HG03280 (cell line): ENCODE results near the gene NDUFV1.
"Not testable (repeated sequence)": the region's sequence is repeated elsewhere in the genome, so short reads cannot be mapped to it uniquely, and the experiment has no call there.

Source experiments
- ATAC-seq: cut with Tn5 transposase; IDR thresholded peaks from one replicate; pipeline ENCODE4 v1.9.1; 2021; ENCODE audit warnings: mild to moderate bottlenecking, moderate library complexity; ENCODE audit not compliant: unreplicated experiment

NDUFV1 gene

GRCh38 chr11:67611165-67611564 is 4.4 kb downstream of the NDUFV1 start:
- no peak for ATAC-seq

GRCh38 chr11:67611704-67612587 is 5.2 kb downstream of the NDUFV1 start:
- ATAC-seq: no peak

DNA sequence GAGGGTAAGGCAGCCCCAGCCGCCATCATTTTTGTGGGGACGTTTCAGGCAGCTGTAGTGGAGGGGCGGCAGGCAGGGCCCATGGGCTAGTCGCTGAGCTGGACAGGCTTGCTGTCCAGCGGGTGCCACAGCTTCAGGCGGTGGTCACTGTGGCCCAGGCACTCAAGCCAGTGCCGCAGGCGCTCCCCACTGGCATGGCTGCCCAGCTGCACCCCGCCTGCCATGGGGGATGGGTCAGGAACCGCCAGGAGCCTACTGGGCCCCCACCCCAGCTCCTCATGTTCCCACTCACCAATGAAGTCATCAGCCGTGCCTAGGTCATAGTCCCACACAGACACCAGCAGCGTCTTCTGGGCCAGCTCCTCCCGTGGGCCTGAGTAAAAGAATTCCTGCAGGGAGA is 6.0 kb downstream of the NDUFV1 start:
- no peak for ATAC-seq

- ATAC-seq: no peak
These were observed 6.7 kb downstream of the NDUFV1 start for GRCh38 chr11:67613313-67613959.

DNA sequence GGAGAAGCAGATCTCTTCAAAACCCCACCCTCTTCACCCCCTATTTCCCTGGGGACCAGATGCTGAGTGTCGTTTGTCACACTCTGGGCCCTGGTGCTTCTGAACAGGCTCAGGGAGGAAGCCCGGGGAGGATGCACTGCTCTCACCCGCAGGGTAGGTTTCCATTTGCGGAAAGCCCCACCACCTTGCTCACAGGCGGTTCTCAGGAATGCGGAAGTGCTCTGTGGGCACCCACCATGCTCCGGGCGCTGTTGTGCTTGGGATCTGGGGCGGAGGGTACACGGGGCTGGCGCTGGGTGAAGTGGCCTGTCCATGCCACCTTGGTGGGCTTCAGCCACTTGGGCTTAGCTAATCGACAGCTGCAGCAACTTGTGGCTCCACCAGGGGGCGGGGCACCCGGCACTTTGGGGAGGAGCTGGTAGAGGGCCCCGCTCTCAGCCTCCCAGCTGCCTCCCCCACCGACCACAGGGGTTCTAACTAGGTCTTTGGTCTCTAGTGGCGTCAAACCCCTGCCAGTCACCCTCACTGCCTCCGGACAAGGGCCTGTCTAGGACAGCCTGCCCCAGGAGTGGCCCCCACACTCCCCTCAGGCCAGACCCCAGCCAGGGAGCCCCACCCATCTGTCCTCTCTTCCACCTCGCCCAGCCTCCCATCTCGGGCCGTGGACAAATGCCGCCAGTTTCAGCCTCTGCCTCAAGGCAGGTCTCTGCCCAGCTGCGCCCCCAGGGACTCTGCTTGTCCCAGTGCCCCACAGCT is 7.4 kb downstream of the NDUFV1 start:
- peak; percentile 65 for ATAC-seq

- no peak for ATAC-seq
These were observed 8.3 kb downstream of the NDUFV1 start for GRCh38 chr11:67614730-67615714.

DNA sequence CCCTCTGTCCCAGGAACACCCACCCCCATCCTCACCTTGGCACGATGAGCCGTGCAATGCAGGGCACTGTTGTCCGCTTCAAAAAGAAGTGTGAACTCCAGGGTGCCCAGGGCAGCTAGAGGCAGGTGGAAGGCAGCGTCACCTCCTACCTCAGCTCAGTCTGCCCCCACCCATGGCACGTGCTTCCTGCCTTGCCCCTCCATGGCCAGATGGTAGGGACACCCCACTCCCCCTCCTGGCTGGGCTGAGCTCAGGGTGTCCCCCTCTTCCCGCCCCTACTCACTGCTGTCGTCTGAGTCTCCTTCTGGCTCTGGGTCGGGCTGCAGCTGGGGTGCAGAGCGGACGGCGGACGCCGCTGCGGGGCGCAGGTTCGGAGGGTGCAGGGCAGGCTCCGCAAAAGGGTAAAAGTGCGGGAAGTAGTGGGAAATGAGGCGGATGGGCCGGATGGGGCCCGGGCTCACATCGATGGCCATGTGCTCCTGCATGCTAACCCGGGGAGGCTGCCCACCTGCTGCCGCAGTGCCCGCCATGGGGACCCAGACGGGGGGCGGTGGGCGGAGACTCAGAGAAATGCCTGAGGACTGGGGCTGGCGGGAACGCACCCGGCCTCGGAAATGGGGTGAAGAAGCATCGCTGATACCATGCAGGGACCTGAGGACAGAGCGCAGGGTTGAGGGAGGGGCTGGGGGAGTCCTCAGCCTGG is 9.1 kb downstream of the NDUFV1 start:
- ATAC-seq: no peak

DNA sequence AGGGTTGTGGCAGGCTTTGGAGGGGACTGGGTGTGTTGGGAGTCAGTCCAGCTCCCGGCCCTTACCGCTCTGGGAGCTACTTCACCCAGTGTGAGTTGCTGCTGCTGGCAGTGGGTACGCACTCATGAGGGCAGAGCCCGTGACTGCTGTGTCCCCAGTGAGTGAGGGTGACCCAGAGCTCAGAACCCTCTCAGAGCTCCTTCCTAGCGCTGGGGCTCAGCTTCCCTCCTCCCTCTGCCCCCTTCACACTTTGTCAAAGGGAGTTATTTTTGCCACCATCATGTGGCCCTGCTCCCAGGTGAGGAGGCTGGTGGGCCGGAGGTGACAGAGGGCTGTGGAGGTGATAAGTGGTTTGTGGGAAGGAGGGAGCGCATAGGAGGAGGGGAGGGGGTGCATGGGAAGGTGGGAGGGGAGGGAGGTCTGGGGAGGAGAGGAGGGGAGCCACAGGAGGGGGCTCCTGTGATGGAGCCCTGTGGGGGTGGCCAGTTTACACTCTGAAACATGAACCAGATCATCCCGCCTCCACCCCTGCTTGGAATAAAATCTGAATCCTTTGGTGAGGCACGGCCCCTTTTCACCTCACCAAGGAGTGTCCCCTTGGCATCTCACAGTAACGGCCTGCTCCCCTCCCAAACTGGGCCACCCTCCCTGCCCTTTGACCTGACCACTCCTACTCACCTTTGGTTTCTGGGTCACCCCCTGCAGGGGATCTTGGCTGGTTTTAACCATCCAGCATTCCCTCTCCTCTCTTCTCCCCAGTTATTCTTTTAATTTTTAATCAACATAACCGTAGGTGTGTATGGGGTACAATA is 9.9 kb downstream of the NDUFV1 start:
- no peak for ATAC-seq

- no peak for ATAC-seq
These were observed 10.7 kb downstream of the NDUFV1 start for GRCh38 chr11:67617243-67617953.

DNA sequence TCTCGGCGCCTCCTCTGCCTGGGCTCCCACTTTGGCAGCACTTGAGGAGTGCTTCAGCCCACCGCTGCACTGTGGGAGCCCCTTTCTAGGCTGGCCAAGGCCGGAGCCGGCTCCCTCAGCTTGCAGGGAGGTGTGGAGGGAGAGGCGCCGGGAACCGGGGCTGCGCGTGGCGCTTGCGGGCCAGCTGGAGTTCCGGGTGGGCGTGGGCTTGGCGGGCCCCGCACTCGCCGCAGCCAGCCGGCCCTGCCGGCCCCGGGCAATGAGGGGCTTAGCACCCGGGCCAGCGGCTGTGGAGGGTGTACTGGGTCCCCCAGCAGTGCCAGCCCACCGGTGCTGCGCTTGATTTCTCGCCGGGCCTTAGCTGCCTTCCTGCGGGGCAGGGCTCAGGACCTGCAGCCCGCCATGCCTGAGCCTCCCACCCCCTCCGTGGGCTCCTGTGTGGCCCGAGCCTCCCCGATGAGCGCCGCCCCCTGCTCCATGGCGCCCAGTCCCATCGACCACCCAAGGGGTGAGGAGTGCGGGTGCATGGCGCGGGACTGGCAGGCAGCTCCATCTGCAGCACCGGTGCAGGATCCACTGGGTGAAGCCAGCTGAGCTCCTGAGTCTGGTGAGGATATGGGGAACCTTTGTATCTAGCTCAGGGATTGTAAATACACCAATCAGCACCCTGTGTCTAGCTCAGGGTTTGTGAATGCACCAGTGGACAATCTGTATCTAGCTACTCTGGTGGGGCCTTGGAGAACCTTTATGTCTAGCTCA is 12.3 kb downstream of the NDUFV1 start:
- not testable (repeated sequence) for ATAC-seq

DNA sequence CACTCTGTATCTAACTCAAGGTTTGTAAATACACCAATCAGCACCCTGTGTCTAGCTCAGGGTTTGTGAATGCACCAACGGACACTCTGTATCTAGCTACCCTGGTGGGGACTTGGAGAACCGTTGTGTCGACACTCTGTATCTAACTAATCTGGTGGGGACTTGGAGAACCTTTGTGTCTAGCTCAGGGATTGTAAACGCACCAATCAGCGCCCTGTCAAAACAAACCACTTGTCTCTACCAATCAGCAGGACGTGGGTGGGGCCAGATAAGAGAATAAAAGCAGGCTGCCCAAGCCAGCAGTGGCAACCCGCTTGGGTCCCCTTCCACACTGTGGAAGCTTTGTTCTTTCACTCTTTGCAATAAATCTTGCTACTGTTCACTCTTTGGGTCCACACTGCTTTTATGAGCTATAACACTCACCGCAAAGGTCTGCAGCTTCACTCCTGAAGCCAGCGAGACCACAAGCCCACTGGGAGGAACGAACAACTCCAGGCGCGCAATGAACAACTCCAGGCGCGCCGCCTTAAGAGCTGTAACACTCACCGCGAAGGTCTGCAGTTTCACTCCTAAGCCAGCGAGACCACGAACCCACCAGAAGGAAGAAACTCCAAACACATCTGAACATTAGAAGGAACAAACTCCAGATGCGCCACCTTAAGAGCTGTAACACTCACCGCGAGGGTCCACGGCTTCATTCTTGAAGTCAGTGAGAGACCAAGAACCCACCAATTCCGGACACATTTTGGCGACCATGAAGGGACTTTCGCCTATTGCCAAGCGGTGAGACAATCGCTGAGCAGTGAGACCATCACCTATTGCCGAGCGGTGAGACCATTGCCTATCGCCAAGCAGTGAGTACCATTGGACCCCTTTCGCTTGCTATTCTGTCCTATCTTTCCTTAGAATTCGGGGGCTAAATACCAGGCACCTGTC is 13.2 kb downstream of the NDUFV1 start:
- ATAC-seq: not testable (repeated sequence)

GRCh38 chr11:67620621-67621020 is 13.9 kb downstream of the NDUFV1 start:
- not testable (repeated sequence) for ATAC-seq

DNA sequence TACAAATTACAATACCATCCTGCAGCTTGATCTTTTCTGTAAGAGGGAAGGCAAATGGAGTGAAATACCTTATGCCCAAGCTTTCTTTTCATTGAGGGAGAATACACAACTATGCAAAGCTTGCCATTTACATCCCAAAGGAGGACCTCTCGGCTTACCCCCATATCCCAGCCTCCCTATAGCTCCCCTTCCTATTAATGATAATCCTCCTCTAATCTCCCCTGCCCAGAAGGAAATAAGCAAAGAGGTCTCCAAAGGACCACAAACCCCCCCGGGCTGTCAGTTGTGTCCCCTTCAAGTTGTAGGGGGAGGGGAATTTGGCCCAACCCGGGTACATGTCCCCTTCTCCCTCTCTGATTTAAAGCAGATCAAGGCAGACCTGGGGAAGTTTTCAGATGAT is 15.2 kb downstream of the NDUFV1 start:
- not testable (repeated sequence) for ATAC-seq

DNA sequence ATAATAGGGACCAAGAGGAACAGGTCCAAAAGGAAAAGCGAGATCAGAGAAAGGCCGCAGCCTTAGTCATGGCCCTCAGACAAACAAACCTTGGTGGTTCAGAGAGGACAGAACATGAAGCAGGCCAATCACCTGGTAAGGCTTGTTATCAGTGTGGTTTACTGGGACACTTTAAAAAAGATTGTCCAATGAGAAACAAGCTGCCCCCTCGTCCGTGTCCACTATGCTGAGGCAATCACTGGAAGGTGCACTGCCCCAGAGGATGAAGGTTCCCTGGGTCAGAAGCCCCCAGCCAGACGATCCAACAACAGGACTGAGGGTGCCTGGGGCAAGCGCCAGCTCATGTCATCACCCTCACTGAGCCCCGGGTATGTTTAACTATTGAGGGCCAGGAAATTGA is 16.2 kb downstream of the NDUFV1 start:
- ATAC-seq: not testable (repeated sequence)

- not testable (repeated sequence) for ATAC-seq
These were observed 17.1 kb downstream of the NDUFV1 start for GRCh38 chr11:67623795-67624194.

DNA sequence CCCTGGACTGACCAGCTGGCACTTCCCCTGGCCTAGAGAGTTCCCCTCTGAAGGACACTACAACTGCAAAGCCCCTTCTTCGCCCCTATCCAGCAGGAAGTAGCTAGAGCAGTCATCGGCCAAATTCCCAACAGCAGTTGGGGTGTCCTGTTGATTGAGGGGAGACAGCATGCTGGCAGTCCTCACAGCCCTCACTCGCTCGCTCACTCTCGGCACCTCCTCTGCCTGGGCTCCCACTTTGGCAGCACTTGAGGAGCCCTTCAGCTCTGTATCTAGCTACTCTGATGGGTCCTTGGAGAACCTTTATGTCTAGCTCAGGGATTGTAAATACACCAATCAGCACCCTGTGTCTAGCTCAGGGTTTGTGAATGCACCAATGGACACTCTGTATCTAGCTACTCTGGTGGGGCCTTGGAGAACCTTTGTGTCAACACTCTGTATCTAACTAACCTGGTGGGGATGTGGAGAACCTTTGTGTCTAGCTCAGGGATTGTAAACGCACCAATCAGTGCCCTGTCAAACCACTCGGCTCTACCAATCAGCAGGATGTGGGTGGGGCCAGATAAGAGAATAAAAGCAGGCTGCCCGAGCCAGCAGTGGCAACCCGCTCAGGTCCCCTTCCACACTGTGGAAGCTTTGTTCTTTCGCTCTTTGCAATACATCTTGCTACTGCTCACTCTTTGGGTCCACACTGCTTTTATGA is 19.5 kb downstream of the NDUFV1 start:
- ATAC-seq: not testable (repeated sequence)
